Activated effector memory CD4-positive, alpha-beta T cell treated with anti-CD3 and anti-CD28 coated beads, Interleukin-2, amount 50 U/mL, for 16 hours (primary cell): ENCODE data around the gene C17orf50.

ENCODE experiments used
- DNase-seq: peaks from one replicate; pipeline ENCODE4 v3.0.0-alpha.2; 2020

C17orf50 gene

GRCh38 chr17:35791681-35792350 lies 31.1 kb downstream of the C17orf50 start:
- no peak for DNase-seq

GRCh38 chr17:35793257-35793656 lies 32.6 kb downstream of the C17orf50 start:
- no peak for DNase-seq

- peak; percentile 74 for DNase-seq
Measured at GRCh38 chr17:35795007-35795870, 34.6 kb downstream of the C17orf50 start, which contains the start of gene MMP28. Gene MMP28, minus strand, starts transcription at chr17:35795641. Its CDS starts 264 bp downstream, at chr17:35795377.

GRCh38 chr17:35795871-35796265 lies 35.2 kb downstream of the C17orf50 start:
- no peak for DNase-seq

- DNase-seq = no peak
Measured at GRCh38 chr17:35796942-35797341, 36.3 kb downstream of the C17orf50 start.

- no peak for DNase-seq
Measured at GRCh38 chr17:35797370-35797769, 36.7 kb downstream of the C17orf50 start.

GRCh38 chr17:35797918-35798317 lies 37.2 kb downstream of the C17orf50 start:
- no peak for DNase-seq

- no peak for DNase-seq
Measured at GRCh38 chr17:35799942-35800341, 39.3 kb downstream of the C17orf50 start.

- DNase-seq = no peak
Measured at GRCh38 chr17:35801583-35802224, 41.0 kb downstream of the C17orf50 start.

GRCh38 chr17:35804658-35805192 lies 44.0 kb downstream of the C17orf50 start:
- no peak for DNase-seq

GRCh38 chr17:35807371-35808144 lies 46.9 kb downstream of the C17orf50 start:
- no peak for DNase-seq

GRCh38 chr17:35808240-35808961 lies 47.7 kb downstream of the C17orf50 start:
- no peak for DNase-seq

- peak; percentile 99 for DNase-seq
Measured at GRCh38 chr17:35808962-35809854, 48.5 kb downstream of the C17orf50 start, which contains the start of gene TAF15. Gene TAF15, plus strand, starts transcription at chr17:35809484. Its CDS starts 86 bp downstream, at chr17:35809570.

GRCh38 chr17:35809855-35810461 lies 49.3 kb downstream of the C17orf50 start:
- DNase-seq = no peak

- DNase-seq = no peak
Measured at GRCh38 chr17:35811759-35812158, 51.1 kb downstream of the C17orf50 start.

GRCh38 chr17:35812456-35812855 lies 51.8 kb downstream of the C17orf50 start:
- DNase-seq = no peak
